Fibroblast of the aortic adventitia (primary cell): ENCODE measurements around the gene TTC32. TPM values are rescaled to one million over a fixed set of nuclear protein-coding genes. Genes with fewer than 3 reads are reported as not detected.

Experiments
- DNase-seq: peaks from one replicate; pipeline ENCODE4 v3.0.0-alpha.2; 2010; ENCODE audit warnings: low read depth
- H3K4me3 ChIP-seq: 2 replicates; pipeline ENCODE4 v1.5.1; 2011; ENCODE audit warnings: low read depth, mild to moderate bottlenecking, control low read depth, low read length, moderate library complexity
- CTCF ChIP-seq: IDR thresholded peaks from 2 replicates; pipeline ENCODE4 v1.5.1; 2011; ENCODE audit warnings: mild to moderate bottlenecking, low read length, control low read depth, inconsistent platforms; ENCODE audit not compliant: insufficient read depth
- total RNA-seq: library from RNA; depleted of rRNA; stranded (reverse); fragments of >200 nt; gene quantifications from 2 replicates; pipeline ENCODE4 v1.2.3, GENCODE V29; 2012; ENCODE audit warnings: low replicate concordance

Gene TTC32
- total RNA-seq, 1 donor = 9.3 TPM

GRCh38 chr2:19916385-19916950, 14.7 kb upstream of the TTC32 start:
- no peak overlapping the region for H3K4me3 ChIP-seq
- TF ChIP-seq CTCF = no peak
- DNase-seq = no peak

GRCh38 chr2:19914266-19914975, 12.6 kb upstream of the TTC32 start:
- H3K4me3 ChIP-seq = no peak overlapping the region
- no peak for TF ChIP-seq CTCF
- DNase-seq = no peak

GRCh38 chr2:19911808-19912509, 10.2 kb upstream of the TTC32 start:
- DNase-seq = peak; percentile 36
- TF ChIP-seq CTCF = no peak
- H3K4me3 ChIP-seq = no peak overlapping the region

GRCh38 chr2:19902216-19902740, 495 bp upstream of the TTC32 start:
- no peak for TF ChIP-seq CTCF
- DNase-seq = no peak
- H3K4me3 ChIP-seq = peak overlapping the region; percentile 94

- DNase-seq = peak; percentile 44
- TF ChIP-seq CTCF = no peak
Measured at GRCh38 chr2:19900931-19901441, 797 bp downstream of the TTC32 start.

GRCh38 chr2:19899985-19900930, 1.5 kb downstream of the TTC32 start:
- peak overlapping the region; percentile 94 for H3K4me3 ChIP-seq
- TF ChIP-seq CTCF = no peak
- DNase-seq = no peak

More at GRCh38 chr2:19900931-19901441, 797 bp downstream of the TTC32 start:
- peak overlapping the region; percentile 94 for H3K4me3 ChIP-seq
